LHCN-M2 (cell line): ENCODE data around the gene C2orf68. TPM values are rescaled to one million over a fixed set of nuclear protein-coding genes. Genes with fewer than 3 reads are reported as not detected.
"Not testable (repeated sequence)": the region's sequence is repeated elsewhere in the genome, so short reads cannot be mapped to it uniquely, and the experiment has no call there.

Experiments used
- DNase-seq: peaks from one replicate; pipeline ENCODE4 v3.0.0-alpha.2; 2012; ENCODE audit warnings: low read depth
- total RNA-seq: library from RNA; depleted of rRNA; stranded (reverse); fragments of >200 nt; gene quantifications from 2 replicates; pipeline ENCODE4 v1.2.3, GENCODE V29; 2014

C2orf68 gene
- total RNA-seq, 1 experiment from 2014 or later: 15.7 TPM

- peak; percentile 74 for DNase-seq
Measured at GRCh38 chr2:85631316-85631715, 19.4 kb upstream of the C2orf68 start.

- no peak for DNase-seq
Measured at GRCh38 chr2:85628658-85629057, 16.8 kb upstream of the C2orf68 start.

- DNase-seq: no peak
Measured at GRCh38 chr2:85623991-85624390, 12.1 kb upstream of the C2orf68 start.

GRCh38 chr2:85621338-85621737 lies 9.5 kb upstream of the C2orf68 start:
- DNase-seq: no peak

GRCh38 chr2:85619617-85620016 lies 7.8 kb upstream of the C2orf68 start:
- no peak for DNase-seq

- not testable (repeated sequence) for DNase-seq
Measured at GRCh38 chr2:85617723-85618122, 5.9 kb upstream of the C2orf68 start.

- DNase-seq: no peak
Measured at GRCh38 chr2:85615413-85615728, 3.5 kb upstream of the C2orf68 start.

GRCh38 chr2:85614757-85615156 lies 2.9 kb upstream of the C2orf68 start:
- DNase-seq: not testable (repeated sequence)

GRCh38 chr2:85613717-85614515 lies 2.0 kb upstream of the C2orf68 start:
- DNase-seq: no peak

GRCh38 chr2:85611217-85611704 lies 605 bp downstream of the C2orf68 start:
- DNase-seq: no peak

- no peak for DNase-seq
Measured at GRCh38 chr2:85607268-85608215, 4.3 kb downstream of the C2orf68 start.

GRCh38 chr2:85606116-85606455 lies 5.8 kb downstream of the C2orf68 start:
- DNase-seq: no peak

GRCh38 chr2:85605406-85606115 lies 6.3 kb downstream of the C2orf68 start:
- peak; percentile 82 for DNase-seq

- DNase-seq: no peak
Measured at GRCh38 chr2:85604568-85605339, 7.1 kb downstream of the C2orf68 start.

- DNase-seq: not testable (repeated sequence)
Measured at GRCh38 chr2:85604133-85604444, 7.8 kb downstream of the C2orf68 start.

- DNase-seq: peak; percentile 89
Measured at GRCh38 chr2:85602476-85603234, 9.2 kb downstream of the C2orf68 start, which contains the start of gene TMEM150A. TMEM150A (minus strand) TSS chr2:85602698; CDS start chr2:85601948, 750 bp downstream.

GRCh38 chr2:85601771-85602475 lies 9.9 kb downstream of the C2orf68 start:
- DNase-seq: peak; percentile 41

- DNase-seq: no peak
Measured at GRCh38 chr2:85600951-85601770, 10.7 kb downstream of the C2orf68 start.

GRCh38 chr2:85600235-85600575 lies 11.7 kb downstream of the C2orf68 start:
- no peak for DNase-seq
